ENCODE data around the gene GPR34. TPM values are rescaled to one million over a fixed set of nuclear protein-coding genes. Genes with fewer than 3 reads are reported as not detected.
"Not testable (repeated sequence)": the region's sequence is repeated elsewhere in the genome, so short reads cannot be mapped to it uniquely, and the experiment has no call there.

GPR34 gene
- polyA plus RNA-seq, 1 donor from 2014 or later, result not detected

DNA sequence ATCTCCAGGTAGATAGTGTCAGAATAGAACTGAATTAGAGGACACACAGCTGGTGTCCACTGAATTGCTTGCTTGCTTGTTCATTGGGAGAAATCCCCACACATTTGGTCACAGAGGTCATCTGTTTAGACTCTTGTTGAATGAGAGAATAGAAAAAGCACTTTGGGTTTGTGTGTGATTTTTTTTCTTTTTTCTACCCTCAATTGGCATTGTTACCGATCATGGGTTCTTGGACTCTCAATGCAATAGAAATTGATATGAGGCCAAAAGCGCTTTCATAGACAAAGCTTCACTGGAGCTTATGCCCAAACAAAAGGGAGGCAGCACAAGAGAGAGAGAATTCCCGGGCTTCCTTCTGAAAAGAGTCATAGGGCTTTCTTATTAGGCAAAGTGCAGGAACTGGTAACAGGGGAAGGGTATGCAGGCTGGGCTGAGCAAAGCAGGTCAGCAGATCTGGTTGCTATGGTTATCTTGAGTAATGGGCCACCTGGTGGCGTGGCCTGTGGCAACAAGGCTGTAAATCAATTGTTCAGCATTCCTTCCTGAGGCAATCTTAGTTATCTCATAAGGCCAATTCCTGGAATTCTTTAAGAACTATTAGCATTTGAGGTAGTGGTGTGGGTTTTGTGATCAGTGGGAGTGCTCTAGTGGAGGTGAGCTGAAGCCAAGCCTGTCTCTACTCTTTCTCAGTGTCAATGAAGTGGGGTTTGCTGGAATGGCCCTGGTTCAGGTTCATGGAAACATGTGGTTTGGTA, 29.9 kb downstream of the GPR34 start:
- Histone ChIP-seq H3F3A (ENCODE audit: insufficient read depth, low read length, poor library complexity, severe bottlenecking) (no peaks in the 10 kb centered on the region), H2AFZ (ENCODE audit: low read depth, low read length) (no peak overlapping the region), H3K36me3 (ENCODE audit: insufficient read depth, low read length) (no peaks in the 10 kb centered on the region), H3K27me3 (ENCODE audit: insufficient read depth, low read depth, low read length) (no peaks in the 10 kb centered on the region), H3K9ac (ENCODE audit: low read length) (no peak overlapping the region), H3K27ac (ENCODE audit: low read length) (peak overlapping the region; percentile 28), H4K20me1 (ENCODE audit: insufficient read depth) (no peaks in the 10 kb centered on the region), H3K9me3 (ENCODE audit: low read length) (no peaks in the 10 kb centered on the region), H3K79me2 (replicated peaks; ENCODE audit: insufficient read depth, low read length) (no peaks in the 10 kb centered on the region), H3K4me2 (ENCODE audit: low read length) (no peak overlapping the region), H3K4me3 (ENCODE audit: low read length) (no peak overlapping the region), H3K9me2 (ENCODE audit: insufficient read depth, low read length) (no peaks in the 10 kb centered on the region)
- TF ChIP-seq RAD21 (conservative IDR thresholded peaks at IDR 0.05), result no peak
- TF ChIP-seq SMC3 (conservative IDR thresholded peaks at IDR 0.05; ENCODE audit: poor library complexity), result no peak
- TF ChIP-seq POLR2AphosphoS5 (IDR thresholded peaks at IDR 0.05), result no peak
- TF ChIP-seq, protein P1, sequence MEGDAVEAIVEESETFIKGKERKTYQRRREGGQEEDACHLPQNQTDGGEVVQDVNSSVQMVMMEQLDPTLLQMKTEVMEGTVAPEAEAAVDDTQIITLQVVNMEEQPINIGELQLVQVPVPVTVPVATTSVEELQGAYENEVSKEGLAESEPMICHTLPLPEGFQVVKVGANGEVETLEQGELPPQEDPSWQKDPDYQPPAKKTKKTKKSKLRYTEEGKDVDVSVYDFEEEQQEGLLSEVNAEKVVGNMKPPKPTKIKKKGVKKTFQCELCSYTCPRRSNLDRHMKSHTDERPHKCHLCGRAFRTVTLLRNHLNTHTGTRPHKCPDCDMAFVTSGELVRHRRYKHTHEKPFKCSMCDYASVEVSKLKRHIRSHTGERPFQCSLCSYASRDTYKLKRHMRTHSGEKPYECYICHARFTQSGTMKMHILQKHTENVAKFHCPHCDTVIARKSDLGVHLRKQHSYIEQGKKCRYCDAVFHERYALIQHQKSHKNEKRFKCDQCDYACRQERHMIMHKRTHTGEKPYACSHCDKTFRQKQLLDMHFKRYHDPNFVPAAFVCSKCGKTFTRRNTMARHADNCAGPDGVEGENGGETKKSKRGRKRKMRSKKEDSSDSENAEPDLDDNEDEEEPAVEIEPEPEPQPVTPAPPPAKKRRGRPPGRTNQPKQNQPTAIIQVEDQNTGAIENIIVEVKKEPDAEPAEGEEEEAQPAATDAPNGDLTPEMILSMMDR (IDR thresholded peaks at IDR 0.05; ENCODE audit: poor library complexity, severe bottlenecking), result no peak
- TF ChIP-seq TAF1 (IDR thresholded peaks at IDR 0.05; ENCODE audit: low read depth), result no peak
- TF ChIP-seq REST (IDR thresholded peaks at IDR 0.05; ENCODE audit: borderline replicate concordance), result no peak
- TF ChIP-seq MXI1 (conservative IDR thresholded peaks at IDR 0.05; ENCODE audit: poor library complexity, severe bottlenecking), result no peak
- TF ChIP-seq EZH2 (IDR thresholded peaks at IDR 0.05; ENCODE audit: borderline replicate concordance, insufficient read depth, low read length, poor library complexity, severe bottlenecking), result no peak

DNA sequence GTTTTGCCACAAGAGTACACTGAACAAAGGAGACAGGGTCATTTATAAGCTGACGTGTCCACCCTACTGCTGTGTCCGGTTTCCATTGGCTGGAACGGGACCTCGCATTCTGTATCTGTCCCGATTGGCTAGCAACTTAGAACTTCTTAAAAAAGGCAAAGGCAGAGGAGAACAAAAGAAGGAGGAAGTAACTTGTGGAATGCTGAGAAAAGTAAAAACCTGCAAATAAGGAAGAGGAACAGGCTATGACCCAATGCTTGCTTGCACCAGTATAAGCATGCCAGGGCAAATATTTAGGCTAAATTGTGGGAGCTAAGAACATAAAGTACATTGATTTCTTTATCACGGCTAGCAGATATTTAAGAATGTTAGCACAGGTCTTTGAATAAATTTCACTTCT, 30.8 kb downstream of the GPR34 start:
- not testable (repeated sequence) for H3K4me2 ChIP-seq (ENCODE audit: low read length); H3K27me3 ChIP-seq (ENCODE audit: insufficient read depth, low read depth, low read length); H3K27ac ChIP-seq (ENCODE audit: low read length)

More for the DNA sequence above, 30.8 kb downstream of the GPR34 start:
- H3K36me3 ChIP-seq (ENCODE audit: insufficient read depth, low read length); H3K4me3 ChIP-seq (ENCODE audit: low read length); H4K20me1 ChIP-seq (ENCODE audit: insufficient read depth); H2AFZ ChIP-seq (ENCODE audit: low read depth, low read length); H3K9me3 ChIP-seq (ENCODE audit: low read length); H3K9me2 ChIP-seq (ENCODE audit: insufficient read depth, low read length); H3F3A ChIP-seq (ENCODE audit: insufficient read depth, low read length, poor library complexity, severe bottlenecking); H3K79me2 ChIP-seq (replicated peaks; ENCODE audit: insufficient read depth, low read length); H3K9ac ChIP-seq (ENCODE audit: low read length): not testable (repeated sequence)
